Activated CD8-positive, alpha-beta memory T cell treated with anti-CD3 and anti-CD28 coated beads, Interleukin-2, amount 50 U/mL, for 48 hours (primary cell): Measurements from ENCODE around the gene TMCO5A.
"Not testable (repeated sequence)": the region's sequence is repeated elsewhere in the genome, so short reads cannot be mapped to it uniquely, and the experiment has no call there.

ENCODE experiments used
- DNase-seq: peaks from one replicate; pipeline ENCODE4 v3.0.0-alpha.2; 2020

The TMCO5A gene

DNA sequence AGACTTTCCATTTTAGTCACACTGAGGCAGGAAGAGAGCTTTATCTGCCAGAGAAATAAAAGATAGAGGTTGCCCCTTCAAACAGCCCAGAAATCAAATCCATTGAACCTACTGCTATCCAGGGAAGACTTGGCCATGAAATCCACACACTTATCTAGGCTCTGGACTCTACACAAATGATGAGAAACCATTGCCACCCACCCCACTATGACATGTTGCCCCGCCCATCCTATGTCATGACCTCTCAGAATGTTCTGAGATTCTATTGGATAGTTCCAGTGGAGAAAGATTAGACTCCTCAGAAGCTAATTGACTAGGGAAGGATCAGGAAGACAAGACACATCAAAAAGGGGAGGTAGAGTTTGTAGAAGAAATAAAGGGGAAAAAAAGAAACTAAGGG lies at the start of gene TMCO5A:
Gene TMCO5A (plus strand): TSS at position 301 of the 400 bp plus-strand sequence. CDS start 1,684 bp downstream, outside the sequence.
- DNase-seq: no peak

DNA sequence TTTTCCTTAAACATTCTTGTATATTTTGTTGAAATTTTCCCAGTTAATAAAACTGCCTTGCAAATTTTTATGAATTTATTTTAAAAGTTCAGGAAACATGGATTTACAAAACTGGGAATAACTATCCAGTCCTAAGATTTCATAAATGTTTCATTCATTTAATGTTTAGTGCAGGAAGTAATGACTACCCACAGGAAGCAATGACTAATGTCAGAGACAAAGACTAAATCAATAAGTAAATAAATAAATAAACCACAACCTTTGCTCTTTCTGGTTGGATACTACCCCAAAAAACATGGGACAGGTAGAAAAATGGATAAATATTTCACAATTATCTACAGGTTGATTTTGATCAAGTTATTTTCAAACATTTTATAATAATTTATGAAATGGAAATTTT lies 48.8 kb upstream of the TMCO5A start:
- no peak for DNase-seq

GRCh38 chr15:37888356-37888755 lies 46.1 kb upstream of the TMCO5A start:
- no peak for DNase-seq

GRCh38 chr15:37891766-37892368 lies 42.6 kb upstream of the TMCO5A start:
- DNase-seq: no peak

GRCh38 chr15:37893309-37893708 lies 41.1 kb upstream of the TMCO5A start:
- no peak for DNase-seq

DNA sequence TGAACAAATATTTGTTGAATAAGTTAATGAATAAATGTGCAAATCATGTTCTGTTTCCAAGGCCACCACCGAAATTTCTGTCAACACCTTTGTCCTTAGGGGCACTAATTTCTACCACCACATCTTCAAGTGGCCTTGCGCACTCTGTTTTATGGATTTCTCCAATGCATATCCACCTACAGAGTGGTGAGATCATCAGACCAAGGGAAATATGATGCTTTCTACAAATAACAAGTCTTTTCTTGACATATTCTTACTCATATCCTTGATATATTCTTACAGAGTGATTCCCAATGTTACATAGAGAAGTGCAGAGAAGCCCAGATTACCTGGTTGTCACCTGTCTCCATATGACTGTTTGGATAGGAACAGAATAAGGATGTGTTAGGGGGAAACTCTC lies 36.1 kb upstream of the TMCO5A start:
- no peak for DNase-seq

- DNase-seq: no peak
Observed at GRCh38 chr15:37900326-37901221, 33.9 kb upstream of the TMCO5A start.

GRCh38 chr15:37902126-37902525 lies 32.3 kb upstream of the TMCO5A start:
- no peak for DNase-seq

- DNase-seq: no peak
Observed at GRCh38 chr15:37903919-37904625, 30.4 kb upstream of the TMCO5A start.

GRCh38 chr15:37907136-37907535 lies 27.3 kb upstream of the TMCO5A start:
- no peak for DNase-seq

DNA sequence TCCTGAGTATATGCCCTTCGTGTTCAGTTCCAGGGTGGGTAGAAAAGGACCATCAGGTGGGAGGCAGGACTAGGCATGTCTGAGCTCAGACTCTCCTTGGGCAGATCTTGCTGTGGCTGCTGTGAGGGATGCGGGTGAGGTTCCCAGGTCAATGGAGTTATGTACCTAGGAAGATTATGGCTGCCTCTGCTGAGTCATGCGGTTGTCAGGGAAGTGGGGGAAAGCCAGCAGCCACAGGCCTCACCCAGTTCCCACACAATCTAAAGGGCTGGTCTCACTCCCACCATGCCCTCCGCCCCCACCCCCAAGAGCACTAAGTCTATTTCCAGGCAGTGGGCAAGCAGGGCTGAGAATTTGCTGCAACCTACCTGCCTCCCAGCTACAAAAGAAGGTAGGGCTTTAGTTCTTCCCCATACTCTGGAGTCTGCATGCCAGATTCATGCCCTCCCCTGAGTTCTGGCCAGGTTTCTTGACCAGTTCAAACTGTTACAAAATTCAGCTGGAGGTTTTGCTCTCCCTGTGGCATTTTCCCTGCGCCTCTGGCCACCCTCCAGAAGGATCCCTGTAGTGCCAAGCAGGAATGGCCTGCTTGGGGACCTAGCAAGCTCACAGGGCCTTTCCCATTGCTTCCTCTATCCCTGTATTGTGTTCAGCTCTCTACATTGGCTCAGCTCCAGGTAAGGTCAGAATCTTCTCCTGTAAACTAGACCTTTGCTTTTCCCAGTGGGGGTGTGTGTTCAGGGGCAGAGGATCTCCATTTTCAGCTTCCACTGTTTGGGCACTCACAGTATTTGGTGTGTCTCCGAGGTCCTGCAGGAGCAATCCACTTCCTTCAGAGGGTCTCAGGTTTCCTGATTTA lies 12.7 kb upstream of the TMCO5A start:
- no peak for DNase-seq

DNA sequence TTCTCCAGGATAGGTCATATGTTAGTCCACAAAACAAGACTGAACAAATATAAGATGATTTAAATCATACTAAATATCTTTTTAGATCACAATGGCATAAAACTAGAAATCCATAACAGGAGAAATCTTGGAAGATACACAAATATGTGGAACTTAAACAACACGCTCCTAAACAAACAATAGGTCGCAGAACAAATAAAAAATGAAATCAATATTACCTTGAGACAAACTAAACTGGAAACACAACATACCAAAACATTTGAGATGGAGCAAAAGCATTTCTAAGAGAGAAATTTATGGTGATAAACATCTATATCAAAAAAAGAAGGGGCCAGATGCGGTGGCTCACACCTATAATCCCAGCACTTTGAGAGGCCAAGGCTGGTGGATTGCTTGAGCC lies 8.3 kb upstream of the TMCO5A start:
- DNase-seq: no peak

GRCh38 chr15:37929238-37929637 lies 5.2 kb upstream of the TMCO5A start:
- no peak for DNase-seq

- no peak for DNase-seq
Observed at GRCh38 chr15:37931321-37931720, 3.1 kb upstream of the TMCO5A start.

DNA sequence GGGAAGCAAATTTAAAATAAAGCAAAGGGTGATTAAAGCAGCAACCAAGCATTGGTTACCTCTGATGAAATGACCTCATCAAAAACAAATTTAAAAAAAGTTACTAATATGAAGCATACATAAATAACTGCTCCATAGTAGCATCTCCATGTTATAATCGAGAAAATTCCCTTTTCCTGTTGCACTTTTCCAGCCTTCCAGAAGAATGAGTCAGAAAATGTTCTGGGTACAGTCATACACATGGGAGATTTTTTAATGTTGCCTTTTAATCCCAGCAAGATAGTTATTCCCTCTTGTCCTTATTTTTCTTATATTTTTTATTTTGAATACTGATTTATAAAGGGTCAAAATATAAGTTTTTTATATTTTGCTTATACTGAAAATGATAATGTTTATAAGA lies 2.6 kb upstream of the TMCO5A start:
- no peak for DNase-seq

DNA sequence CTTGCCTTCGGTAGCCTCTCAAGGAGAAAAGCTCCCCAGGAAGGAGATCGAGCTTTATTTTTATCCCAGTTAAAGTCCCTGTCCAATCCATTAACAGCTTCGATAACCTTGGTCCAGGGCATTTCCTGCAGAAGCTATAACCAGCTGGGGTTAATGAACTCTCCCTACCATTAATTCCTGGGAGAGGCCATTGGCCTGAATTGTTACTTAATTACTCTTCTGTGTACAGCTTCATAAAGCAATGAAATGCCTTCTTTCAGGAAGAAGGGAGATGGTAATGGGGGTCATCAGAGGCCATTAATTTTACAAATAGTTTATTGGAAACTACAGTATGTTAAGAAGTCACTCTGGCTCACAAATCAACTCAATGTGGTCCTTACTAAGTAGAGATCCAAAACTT lies 1.9 kb upstream of the TMCO5A start:
- DNase-seq: no peak

GRCh38 chr15:37933666-37934065 lies 774 bp upstream of the TMCO5A start:
- DNase-seq: no peak

DNA sequence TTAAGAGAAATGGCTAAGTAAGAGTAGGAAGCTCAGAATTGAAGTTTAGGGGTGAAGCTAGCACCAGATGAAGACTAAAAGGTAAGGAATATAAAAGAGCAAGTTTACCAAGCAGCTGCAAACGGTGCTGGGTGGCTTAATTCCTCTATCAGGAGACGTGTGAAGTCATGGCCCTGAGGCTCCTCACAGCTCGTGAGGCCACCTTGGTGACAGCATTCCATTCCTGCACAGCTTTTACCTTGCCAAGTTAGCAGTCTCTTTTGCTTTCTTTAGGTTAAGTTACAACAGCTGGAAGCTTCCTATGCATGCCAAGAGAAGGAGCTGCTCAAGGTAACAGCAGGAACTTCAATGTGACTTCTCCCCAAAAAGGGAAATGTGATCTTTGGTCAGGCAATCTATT lies 6.4 kb downstream of the TMCO5A start:
- no peak for DNase-seq

GRCh38 chr15:37941779-37942178 lies 7.3 kb downstream of the TMCO5A start:
- no peak for DNase-seq

- DNase-seq: no peak
Observed at GRCh38 chr15:37951999-37952398, 17.6 kb downstream of the TMCO5A start.

GRCh38 chr15:37960742-37961141 lies 26.3 kb downstream of the TMCO5A start:
- not testable (repeated sequence) for DNase-seq

DNA sequence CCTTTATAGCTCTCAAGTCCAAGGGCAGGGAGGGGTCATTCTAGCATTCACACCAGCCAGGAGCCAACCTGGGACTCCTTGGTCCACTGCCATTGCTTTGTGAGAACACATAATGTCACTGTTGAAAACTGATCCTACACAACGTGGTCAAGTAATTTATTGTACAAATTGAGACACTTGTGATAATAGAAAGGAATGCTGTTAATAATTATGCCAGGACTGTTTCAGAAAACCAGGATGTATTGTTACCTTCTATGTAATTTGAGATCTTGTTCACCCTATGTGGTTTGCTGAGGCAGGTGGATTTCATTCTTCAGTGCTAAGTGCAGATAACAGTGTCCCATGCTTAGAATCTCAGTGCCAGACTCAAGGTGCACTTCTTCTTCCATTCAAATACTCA lies 33.3 kb downstream of the TMCO5A start:
- no peak for DNase-seq

DNA sequence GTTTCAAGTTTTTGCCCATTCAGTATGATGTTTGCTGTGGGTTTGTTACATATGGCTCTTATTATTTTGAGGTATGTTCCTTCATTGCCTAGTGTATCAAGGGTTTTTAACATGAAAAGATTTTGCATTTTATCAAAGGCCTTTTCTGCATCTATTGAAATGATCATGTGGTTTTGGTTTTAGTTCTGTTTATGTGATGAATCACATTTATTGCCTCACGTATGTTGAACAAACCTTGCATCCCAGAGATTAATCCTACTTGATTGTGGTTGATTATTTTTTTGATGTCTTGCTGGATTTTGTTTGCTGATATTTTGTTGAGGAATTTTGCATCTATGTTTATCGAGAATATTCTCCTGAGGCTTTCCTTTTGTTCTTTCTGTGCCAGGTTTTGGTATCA lies 39.4 kb downstream of the TMCO5A start:
- no peak for DNase-seq
